ENCODE data around the gene TENM3. TPM values are rescaled to one million over a fixed set of nuclear protein-coding genes. Genes with fewer than 3 reads are reported as not detected.

TENM3 gene
- total RNA-seq, 1 donor = 24.2 TPM

GRCh38 chr4:182835006-182835740 lies 592.0 kb downstream of the TENM3 start:
- DNase-seq (ENCODE audit: low read depth) = no peak
- TF ChIP-seq CTCF (IDR thresholded peaks at IDR 0.05; ENCODE audit: insufficient read depth, low read depth, low read length) = no peak
- H3K4me3 ChIP-seq (ENCODE audit: low read depth, low read length) = no peak overlapping the region

- no peak for DNase-seq (ENCODE audit: low read depth)
- no peak for TF ChIP-seq CTCF (IDR thresholded peaks at IDR 0.05; ENCODE audit: insufficient read depth, low read depth, low read length)
Measured at GRCh38 chr4:182837831-182838230, 594.6 kb downstream of the TENM3 start.

GRCh38 chr4:182838535-182838934 lies 595.3 kb downstream of the TENM3 start:
- TF ChIP-seq CTCF (IDR thresholded peaks at IDR 0.05; ENCODE audit: insufficient read depth, low read depth, low read length) = no peak
- DNase-seq (ENCODE audit: low read depth) = no peak

More at GRCh38 chr4:182837831-182838230, 594.6 kb downstream of the TENM3 start:
- no peak overlapping the region for H3K4me3 ChIP-seq (ENCODE audit: low read depth, low read length)

GRCh38 chr4:182839256-182839655 lies 596.1 kb downstream of the TENM3 start:
- TF ChIP-seq CTCF (IDR thresholded peaks at IDR 0.05; ENCODE audit: insufficient read depth, low read depth, low read length) = no peak
- no peak for DNase-seq (ENCODE audit: low read depth)
- H3K4me3 ChIP-seq (ENCODE audit: low read depth, low read length) = no peak overlapping the region

More at GRCh38 chr4:182838535-182838934, 595.3 kb downstream of the TENM3 start:
- no peak overlapping the region for H3K4me3 ChIP-seq (ENCODE audit: low read depth, low read length)

GRCh38 chr4:182840108-182840507 lies 596.9 kb downstream of the TENM3 start:
- no peak for DNase-seq (ENCODE audit: low read depth)
- H3K4me3 ChIP-seq (ENCODE audit: low read depth, low read length) = no peak overlapping the region
- TF ChIP-seq CTCF (IDR thresholded peaks at IDR 0.05; ENCODE audit: insufficient read depth, low read depth, low read length) = no peak

- no peak overlapping the region for H3K4me3 ChIP-seq (ENCODE audit: low read depth, low read length)
- TF ChIP-seq CTCF (IDR thresholded peaks at IDR 0.05; ENCODE audit: insufficient read depth, low read depth, low read length) = no peak
- DNase-seq (ENCODE audit: low read depth) = no peak
Measured at GRCh38 chr4:182842104-182842600, 599.0 kb downstream of the TENM3 start.
